ENCODE measurements around the gene PBRM1. TPM values are rescaled to one million over a fixed set of nuclear protein-coding genes. Genes with fewer than 3 reads are reported as not detected.

The PBRM1 gene
- total RNA-seq, 1 donor from 2014 or later: 51.5 TPM

GRCh38 chr3:52524258-52524751 is 161.4 kb downstream of the PBRM1 start:
- TF ChIP-seq, protein P1, sequence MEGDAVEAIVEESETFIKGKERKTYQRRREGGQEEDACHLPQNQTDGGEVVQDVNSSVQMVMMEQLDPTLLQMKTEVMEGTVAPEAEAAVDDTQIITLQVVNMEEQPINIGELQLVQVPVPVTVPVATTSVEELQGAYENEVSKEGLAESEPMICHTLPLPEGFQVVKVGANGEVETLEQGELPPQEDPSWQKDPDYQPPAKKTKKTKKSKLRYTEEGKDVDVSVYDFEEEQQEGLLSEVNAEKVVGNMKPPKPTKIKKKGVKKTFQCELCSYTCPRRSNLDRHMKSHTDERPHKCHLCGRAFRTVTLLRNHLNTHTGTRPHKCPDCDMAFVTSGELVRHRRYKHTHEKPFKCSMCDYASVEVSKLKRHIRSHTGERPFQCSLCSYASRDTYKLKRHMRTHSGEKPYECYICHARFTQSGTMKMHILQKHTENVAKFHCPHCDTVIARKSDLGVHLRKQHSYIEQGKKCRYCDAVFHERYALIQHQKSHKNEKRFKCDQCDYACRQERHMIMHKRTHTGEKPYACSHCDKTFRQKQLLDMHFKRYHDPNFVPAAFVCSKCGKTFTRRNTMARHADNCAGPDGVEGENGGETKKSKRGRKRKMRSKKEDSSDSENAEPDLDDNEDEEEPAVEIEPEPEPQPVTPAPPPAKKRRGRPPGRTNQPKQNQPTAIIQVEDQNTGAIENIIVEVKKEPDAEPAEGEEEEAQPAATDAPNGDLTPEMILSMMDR (conservative IDR thresholded peaks at IDR 0.05; ENCODE audit: low read depth, low read length): no peak
- H3K4me3 ChIP-seq (ENCODE audit: low read depth, low read length): no peak overlapping the region
- no peak for DNase-seq (ENCODE audit: low read depth)

DNA sequence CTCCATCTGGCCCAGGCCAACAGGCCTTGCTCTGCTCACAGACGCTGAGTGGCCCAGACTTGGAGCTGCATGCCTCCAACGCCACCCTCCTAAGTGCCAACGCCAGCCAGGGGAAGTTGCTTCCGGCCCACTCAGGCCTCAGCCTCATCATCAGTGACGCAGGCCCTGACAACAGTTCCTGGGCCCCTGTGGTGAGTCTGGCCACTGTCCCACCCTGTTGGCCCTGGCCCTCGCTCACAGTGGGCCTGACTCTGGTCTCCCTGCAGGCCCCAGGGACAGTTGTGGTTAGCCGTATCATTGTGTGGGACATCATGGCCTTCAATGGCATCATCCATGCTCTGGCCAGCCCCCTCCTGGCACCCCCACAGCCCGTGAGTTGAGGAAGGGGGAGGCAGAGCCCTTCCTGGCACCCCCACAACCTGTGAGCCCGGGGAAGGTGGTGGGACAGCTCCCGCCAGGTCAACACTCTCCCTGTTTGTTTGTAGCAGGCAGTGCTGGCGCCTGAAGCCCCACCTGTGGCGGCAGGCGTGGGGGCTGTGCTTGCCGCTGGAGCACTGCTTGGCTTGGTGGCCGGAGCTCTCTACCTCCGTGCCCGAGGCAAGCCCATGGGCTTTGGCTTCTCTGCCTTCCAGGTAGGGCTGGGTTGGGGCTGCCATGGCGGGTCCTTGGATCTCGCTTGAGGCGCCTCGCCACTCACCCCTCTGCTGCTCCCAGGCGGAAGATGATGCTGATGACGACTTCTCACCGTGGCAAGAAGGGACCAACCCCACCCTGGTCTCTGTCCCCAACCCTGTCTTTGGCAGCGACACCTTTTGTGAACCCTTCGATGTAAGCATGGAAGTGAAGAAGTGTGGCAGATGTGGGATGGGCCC is 162.1 kb downstream of the PBRM1 start:
- TF ChIP-seq, protein P1 (conservative IDR thresholded peaks at IDR 0.05; ENCODE audit: low read depth, low read length): no peak
- no peak overlapping the region for H3K4me3 ChIP-seq (ENCODE audit: low read depth, low read length)

DNA sequence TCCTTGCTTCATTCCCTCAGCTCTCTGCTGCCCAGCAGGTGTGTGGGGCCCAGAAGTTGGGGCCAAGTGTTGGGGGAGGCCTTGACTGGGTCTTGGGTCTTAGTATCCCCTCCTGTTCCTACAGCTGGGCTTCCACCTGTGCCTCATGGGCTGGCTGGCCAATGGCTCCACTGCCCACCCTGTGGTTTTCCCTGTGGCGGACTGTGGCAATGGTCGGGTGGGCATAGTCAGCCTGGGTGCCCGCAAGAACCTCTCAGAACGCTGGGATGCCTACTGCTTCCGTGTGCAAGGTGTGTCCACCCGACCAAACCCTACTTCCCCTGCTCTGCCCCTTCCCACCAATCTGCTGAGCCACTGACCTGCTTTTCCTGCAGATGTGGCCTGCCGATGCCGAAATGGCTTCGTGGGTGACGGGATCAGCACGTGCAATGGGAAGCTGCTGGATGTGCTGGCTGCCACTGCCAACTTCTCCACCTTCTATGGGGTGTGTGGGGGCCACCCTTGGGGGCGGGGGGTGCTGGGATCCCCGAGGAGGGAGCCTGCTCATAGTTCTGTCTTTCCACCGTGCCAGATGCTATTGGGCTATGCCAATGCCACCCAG is 163.0 kb downstream of the PBRM1 start:
- no peak overlapping the region for H3K4me3 ChIP-seq (ENCODE audit: low read depth, low read length)
- TF ChIP-seq, protein P1 (conservative IDR thresholded peaks at IDR 0.05; ENCODE audit: low read depth, low read length): no peak
- no peak for DNase-seq (ENCODE audit: low read depth)

More for the DNA sequence above, 162.1 kb downstream of the PBRM1 start:
- DNase-seq (ENCODE audit: low read depth): no peak

GRCh38 chr3:52521881-52522650 is 163.6 kb downstream of the PBRM1 start:
- no peak overlapping the region for H3K4me3 ChIP-seq (ENCODE audit: low read depth, low read length)
- DNase-seq (ENCODE audit: low read depth): no peak
- TF ChIP-seq, protein P1 (conservative IDR thresholded peaks at IDR 0.05; ENCODE audit: low read depth, low read length): no peak

DNA sequence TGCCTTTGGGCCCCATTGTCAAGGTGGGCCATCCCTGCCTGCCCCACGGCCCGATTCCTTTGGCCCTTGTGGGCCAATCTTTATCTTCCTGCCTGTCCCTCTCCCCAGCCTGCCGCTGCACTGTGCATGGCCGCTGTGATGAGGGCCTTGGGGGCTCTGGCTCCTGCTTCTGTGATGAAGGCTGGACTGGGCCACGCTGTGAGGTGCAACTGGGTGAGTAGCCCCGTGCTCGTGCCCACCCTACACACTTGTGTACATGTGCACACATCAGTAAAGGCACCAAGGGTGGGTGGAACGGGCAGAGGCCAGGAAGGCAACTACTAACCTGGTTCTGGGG is 164.3 kb downstream of the PBRM1 start:
- TF ChIP-seq, protein P1 (conservative IDR thresholded peaks at IDR 0.05; ENCODE audit: low read depth, low read length): no peak
- no peak overlapping the region for H3K4me3 ChIP-seq (ENCODE audit: low read depth, low read length)
- DNase-seq (ENCODE audit: low read depth): no peak

- no peak for DNase-seq (ENCODE audit: low read depth)
- no peak overlapping the region for H3K4me3 ChIP-seq (ENCODE audit: low read depth, low read length)
- TF ChIP-seq, protein P1 (conservative IDR thresholded peaks at IDR 0.05; ENCODE audit: low read depth, low read length): no peak
Measured at GRCh38 chr3:52520716-52521487, 164.8 kb downstream of the PBRM1 start.
